GM18951 (cell line): Measurements from ENCODE around the gene DACH1.

Experiments
- POLR2A ChIP-seq: IDR thresholded peaks from 4 replicates; pipeline ENCODE4 v1.6.1; 2011; ENCODE audit warnings: mild to moderate bottlenecking; ENCODE audit not compliant: insufficient read length, insufficient read depth; ENCODE audit errors: extremely low read depth
- in situ Hi-C: fragments of 300-500 bp; cut with MboI; formaldehyde crosslinking; loops from one replicate; pipeline ENCODE4 v1.12.0; 2022; ENCODE audit warnings: low sequenced_read_pairs, mixed read lengths, inconsistent platforms; ENCODE audit not compliant: unreplicated experiment

Gene DACH1

GRCh38 chr13:71577127-71577526 lies 289.9 kb downstream of the DACH1 start:
- in situ Hi-C loops = no loop called here
- no peak for TF ChIP-seq POLR2A

- in situ Hi-C loops = no loop called here
These were observed 290.4 kb downstream of the DACH1 start for GRCh38 chr13:71576571-71576970.

GRCh38 chr13:71546881-71547280 lies 320.1 kb downstream of the DACH1 start:
- TF ChIP-seq POLR2A = no peak
- in situ Hi-C loops = no loop called here

More at GRCh38 chr13:71576571-71576970, 290.4 kb downstream of the DACH1 start:
- TF ChIP-seq POLR2A = no peak

GRCh38 chr13:71540098-71540497 lies 326.9 kb downstream of the DACH1 start:
- no peak for TF ChIP-seq POLR2A
- in situ Hi-C loops = no loop called here

- TF ChIP-seq POLR2A = no peak
- in situ Hi-C loops = no loop called here
These were observed 330.8 kb downstream of the DACH1 start for GRCh38 chr13:71536201-71536600.

GRCh38 chr13:71524613-71525304 lies 342.2 kb downstream of the DACH1 start:
- in situ Hi-C loops = no loop called here
- no peak for TF ChIP-seq POLR2A

- no peak for TF ChIP-seq POLR2A
- in situ Hi-C loops = no loop called here
These were observed 342.8 kb downstream of the DACH1 start for GRCh38 chr13:71524245-71524612.

GRCh38 chr13:71522941-71523526 lies 344.0 kb downstream of the DACH1 start:
- in situ Hi-C loops = no loop called here
- no peak for TF ChIP-seq POLR2A

GRCh38 chr13:71517004-71517403 lies 350.0 kb downstream of the DACH1 start:
- no peak for TF ChIP-seq POLR2A
- in situ Hi-C loops = no loop called here

GRCh38 chr13:71516521-71516920 lies 350.5 kb downstream of the DACH1 start:
- TF ChIP-seq POLR2A = no peak
- in situ Hi-C loops = no loop called here

- in situ Hi-C loops = no loop called here
- TF ChIP-seq POLR2A = no peak
These were observed 351.3 kb downstream of the DACH1 start for GRCh38 chr13:71515744-71516038.

GRCh38 chr13:71514900-71515743 lies 351.9 kb downstream of the DACH1 start:
- in situ Hi-C loops = no loop called here

GRCh38 chr13:71513411-71514033 lies 353.5 kb downstream of the DACH1 start:
- in situ Hi-C loops = no loop called here
- no peak for TF ChIP-seq POLR2A

More at GRCh38 chr13:71514900-71515743, 351.9 kb downstream of the DACH1 start:
- TF ChIP-seq POLR2A = no peak
